Amniotic epithelial cell (primary cell): ENCODE data around the gene HIVEP2.

ENCODE experiments used
- DNase-seq: peaks from one replicate; pipeline ENCODE4 v3.0.0-alpha.2; 2010; ENCODE audit warnings: low read depth

Gene HIVEP2

GRCh38 chr6:142773324-142773723, 171.7 kb downstream of the HIVEP2 start:
- no peak for DNase-seq

- DNase-seq, result no peak
Measured at GRCh38 chr6:142771162-142771561, 173.8 kb downstream of the HIVEP2 start.

- no peak for DNase-seq
Measured at GRCh38 chr6:142765306-142765705, 179.7 kb downstream of the HIVEP2 start.

GRCh38 chr6:142764311-142764710, 180.7 kb downstream of the HIVEP2 start:
- no peak for DNase-seq

GRCh38 chr6:142763205-142763604, 181.8 kb downstream of the HIVEP2 start:
- DNase-seq, result peak; percentile 21

GRCh38 chr6:142761756-142762155, 183.2 kb downstream of the HIVEP2 start:
- DNase-seq, result no peak

GRCh38 chr6:142760152-142760551, 184.8 kb downstream of the HIVEP2 start:
- DNase-seq, result peak; percentile 32

GRCh38 chr6:142758629-142759025, 186.3 kb downstream of the HIVEP2 start:
- DNase-seq, result no peak

- DNase-seq, result no peak
Measured at GRCh38 chr6:142757852-142758628, 186.9 kb downstream of the HIVEP2 start.

- DNase-seq, result peak; percentile 44
Measured at GRCh38 chr6:142756215-142756630, 188.8 kb downstream of the HIVEP2 start.

- DNase-seq, result no peak
Measured at GRCh38 chr6:142753196-142753595, 191.8 kb downstream of the HIVEP2 start.

- DNase-seq, result no peak
Measured at GRCh38 chr6:142752348-142752747, 192.6 kb downstream of the HIVEP2 start.

GRCh38 chr6:142751452-142751851, 193.5 kb downstream of the HIVEP2 start:
- DNase-seq, result no peak

- no peak for DNase-seq
Measured at GRCh38 chr6:142750998-142751397, 194.0 kb downstream of the HIVEP2 start.

GRCh38 chr6:142749556-142749955, 195.4 kb downstream of the HIVEP2 start:
- DNase-seq, result no peak

GRCh38 chr6:142746524-142746923, 198.5 kb downstream of the HIVEP2 start:
- DNase-seq, result peak; percentile 20

- DNase-seq, result peak; percentile 80
Measured at GRCh38 chr6:142744836-142745235, 200.1 kb downstream of the HIVEP2 start.

- no peak for DNase-seq
Measured at GRCh38 chr6:142740449-142740848, 204.5 kb downstream of the HIVEP2 start.

GRCh38 chr6:142738731-142739130, 206.2 kb downstream of the HIVEP2 start:
- no peak for DNase-seq

GRCh38 chr6:142738035-142738396, 207.0 kb downstream of the HIVEP2 start:
- no peak for DNase-seq

GRCh38 chr6:142737368-142738034, 207.5 kb downstream of the HIVEP2 start:
- DNase-seq, result no peak

GRCh38 chr6:142735204-142735603, 209.8 kb downstream of the HIVEP2 start:
- peak; percentile 68 for DNase-seq

GRCh38 chr6:142732790-142733189, 212.2 kb downstream of the HIVEP2 start:
- DNase-seq, result no peak

GRCh38 chr6:142731611-142732010, 213.4 kb downstream of the HIVEP2 start:
- DNase-seq, result no peak
